ENCODE results near the gene TMOD3. TPM values are rescaled to one million over a fixed set of nuclear protein-coding genes. Genes with fewer than 3 reads are reported as not detected.

Gene TMOD3
- total and polyA plus RNA-seq, 2 donors (not counting 3 experiments of a cell fraction or from before 2014, with no cell fraction given): 10.4 to 64.3 TPM

DNA sequence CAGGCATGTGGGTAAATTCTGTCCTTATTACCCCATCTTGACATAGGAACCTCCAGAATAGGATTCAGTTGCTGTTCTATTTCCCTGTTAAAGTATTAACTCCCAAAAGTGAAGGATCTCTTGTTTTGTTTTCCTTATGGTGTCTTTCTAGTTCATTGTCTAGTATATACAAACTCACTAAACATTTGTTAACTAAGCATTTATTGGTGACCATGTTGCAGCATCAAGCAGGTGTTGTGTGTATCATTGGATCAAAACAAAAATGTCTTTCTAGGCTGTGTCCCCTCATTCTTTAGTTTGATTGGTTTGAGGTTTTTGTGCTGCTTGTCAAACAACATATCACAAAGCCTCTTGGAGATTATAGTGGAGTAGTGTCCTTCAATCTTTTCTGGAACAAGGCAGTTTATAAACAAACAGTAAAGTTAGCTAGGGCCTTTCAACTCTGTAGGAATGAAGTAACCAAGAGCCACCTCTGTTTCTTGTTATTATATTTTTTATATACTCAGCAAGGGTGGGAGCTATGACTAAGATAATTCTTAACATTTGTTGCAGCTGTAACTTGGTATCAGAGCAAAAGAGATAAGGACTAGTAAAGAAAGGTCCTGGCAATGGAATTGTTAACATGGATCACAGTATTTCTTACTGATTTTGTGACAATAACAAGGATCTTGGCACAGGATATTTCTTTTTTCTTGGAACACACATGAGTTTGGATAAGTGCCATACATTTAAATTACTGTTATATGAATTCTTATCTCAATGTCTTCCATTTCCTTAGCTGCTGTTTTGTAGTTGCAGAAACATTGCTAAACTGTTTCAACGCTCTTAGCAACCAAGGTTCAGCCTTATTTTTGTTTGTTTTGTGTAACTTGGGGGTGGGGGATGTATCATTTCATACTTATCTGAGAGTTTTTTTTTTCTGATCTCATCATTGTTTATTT lies 49.3 kb downstream of the TMOD3 start:
- ChIA-PET CTCF (interaction anchor here (0.8 to 2.7 kb wide), 9 partner anchors 10 to 102 kb away, joined by 3 to 23 read pairs (median 3); no protein-coding TSS in a partner anchor), POLR2A (interaction anchor here (0.6 kb wide), 1 partner anchor 25 kb away, joined by 7 read pairs; no protein-coding TSS in a partner anchor)
- Histone ChIP-seq H3K4me3 (replicated peaks in 1 of 3; ENCODE audit: insufficient read depth in 1 of 3, low read depth in 1 of 3, low read length in 3 of 3) (no peak overlapping the region), H3K9me1 (replicated peaks; ENCODE audit: control insufficient read depth, extremely low read depth, insufficient read depth, low read length) (no peaks in the 10 kb centered on the region), H3K9me3 (replicated peaks; ENCODE audit: control insufficient read depth, insufficient read depth, low read length) (no peaks in the 10 kb centered on the region), H3K27me3 (ENCODE audit: control insufficient read depth in 2 of 2, insufficient read depth in 2 of 2, low read length in 2 of 2) (no peaks in the 10 kb centered on the region), H3K4me1 (ENCODE audit: control insufficient read depth, extremely low read depth, insufficient read depth, low read length) (peaks cover 43% of the 10 kb centered on the region), H3K79me2 (ENCODE audit: control insufficient read depth, insufficient read depth, low read length) (peaks cover 49% of the 10 kb centered on the region), H4K20me1 (replicated peaks; ENCODE audit: control insufficient read depth, extremely low read depth, insufficient read depth, low read length) (no peaks in the 10 kb centered on the region), H2AFZ (ENCODE audit: low read depth, low read length) (no peak overlapping the region), H3K27ac (ENCODE audit: insufficient read depth, low read depth, low read length) (peak overlapping the region; percentile 93), H3K36me3 (ENCODE audit: control insufficient read depth in 2 of 2, extremely low read depth in 1 of 2, insufficient read depth in 2 of 2, low read length in 2 of 2) (peaks cover 0 to 4% of the 10 kb centered on the region in 2 experiments), H3K4me2 (ENCODE audit: insufficient read depth, low read length) (peak overlapping the region; percentile 74), H3K9ac (replicated peaks; ENCODE audit: extremely low read depth, insufficient read depth, low read length) (peak overlapping the region; percentile 83)
- BruUV-seq (replicated peaks): TSS peak; percentile 45
- intact Hi-C loops (cut with micrococcal nuclease): loop anchor here (1.0 to 5.0 kb wide), 4 partner anchors 32 to 614 kb away; no protein-coding TSS in a partner anchor
- dilution Hi-C loops (cut with MboI; ENCODE audit: extremely low pct_ligation_motif_present, low sequenced_read_pairs): no loop called here
- FAIRE-seq: peak; percentile 83
- TF ChIP-seq GATA2 (IDR thresholded peaks at IDR 0.05; ENCODE audit: insufficient read depth, insufficient read length, low read depth, low read length) (peak; percentile 57), MYC (IDR thresholded peaks at IDR 0.05; ENCODE audit: low read depth, low read length) (no peak), POLR2A (IDR thresholded peaks at IDR 0.05; ENCODE audit: low read depth, low read length) (peak; percentile 51), JUN (IDR thresholded peaks at IDR 0.05; ENCODE audit: borderline replicate concordance, insufficient read depth, insufficient read length, low read depth) (peak; percentile 68), POLR2AphosphoS5 (IDR thresholded peaks at IDR 0.05; ENCODE audit: insufficient read depth, low read depth, low read length) (peak; percentile 27)
- TF ChIP-seq, protein P1, sequence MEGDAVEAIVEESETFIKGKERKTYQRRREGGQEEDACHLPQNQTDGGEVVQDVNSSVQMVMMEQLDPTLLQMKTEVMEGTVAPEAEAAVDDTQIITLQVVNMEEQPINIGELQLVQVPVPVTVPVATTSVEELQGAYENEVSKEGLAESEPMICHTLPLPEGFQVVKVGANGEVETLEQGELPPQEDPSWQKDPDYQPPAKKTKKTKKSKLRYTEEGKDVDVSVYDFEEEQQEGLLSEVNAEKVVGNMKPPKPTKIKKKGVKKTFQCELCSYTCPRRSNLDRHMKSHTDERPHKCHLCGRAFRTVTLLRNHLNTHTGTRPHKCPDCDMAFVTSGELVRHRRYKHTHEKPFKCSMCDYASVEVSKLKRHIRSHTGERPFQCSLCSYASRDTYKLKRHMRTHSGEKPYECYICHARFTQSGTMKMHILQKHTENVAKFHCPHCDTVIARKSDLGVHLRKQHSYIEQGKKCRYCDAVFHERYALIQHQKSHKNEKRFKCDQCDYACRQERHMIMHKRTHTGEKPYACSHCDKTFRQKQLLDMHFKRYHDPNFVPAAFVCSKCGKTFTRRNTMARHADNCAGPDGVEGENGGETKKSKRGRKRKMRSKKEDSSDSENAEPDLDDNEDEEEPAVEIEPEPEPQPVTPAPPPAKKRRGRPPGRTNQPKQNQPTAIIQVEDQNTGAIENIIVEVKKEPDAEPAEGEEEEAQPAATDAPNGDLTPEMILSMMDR (IDR thresholded peaks at IDR 0.05; ENCODE audit: extremely low read depth in 1 of 2, insufficient read depth in 1 of 2, low read depth in 1 of 2, low read length in 2 of 2): no peak
- peak; percentile 98 for DNase-seq (ENCODE audit: low read depth, low spot score)
